ENCODE measurements around the gene PHF12.

PHF12 gene

GRCh38 chr17:28951428-28951990, at the start of gene PHF12:
PHF12 (minus strand) TSS chr17:28951518; CDS start chr17:28950960, 558 bp downstream.
- peak; percentile 100 for DNase-seq (ENCODE audit: low read depth, low spot score)
- peak within 1 kb of the TSS; percentile 98 for H3K27ac ChIP-seq

- H3K27ac ChIP-seq, result no peak overlapping the region
- DNase-seq (ENCODE audit: low read depth, low spot score), result no peak
These were observed 49.7 kb upstream of the PHF12 start for GRCh38 chr17:29000973-29001372.

GRCh38 chr17:28999206-28999605, 47.9 kb upstream of the PHF12 start:
- no peak for DNase-seq (ENCODE audit: low read depth, low spot score)
- no peak overlapping the region for H3K27ac ChIP-seq

GRCh38 chr17:28997806-28998205, 46.5 kb upstream of the PHF12 start:
- DNase-seq (ENCODE audit: low read depth, low spot score), result no peak
- H3K27ac ChIP-seq, result no peak overlapping the region

- no peak for DNase-seq (ENCODE audit: low read depth, low spot score)
- H3K27ac ChIP-seq, result no peak overlapping the region
These were observed 45.3 kb upstream of the PHF12 start for GRCh38 chr17:28996554-28997096.

- H3K27ac ChIP-seq, result no peak overlapping the region
These were observed 42.5 kb upstream of the PHF12 start for GRCh38 chr17:28993645-28994426.

GRCh38 chr17:28992625-28993600, 41.6 kb upstream of the PHF12 start:
- no peak for DNase-seq (ENCODE audit: low read depth, low spot score)
- no peak overlapping the region for H3K27ac ChIP-seq

More at GRCh38 chr17:28993645-28994426, 42.5 kb upstream of the PHF12 start:
- DNase-seq (ENCODE audit: low read depth, low spot score), result no peak

GRCh38 chr17:28992185-28992584, 40.9 kb upstream of the PHF12 start:
- no peak for DNase-seq (ENCODE audit: low read depth, low spot score)

GRCh38 chr17:28991779-28992178, 40.5 kb upstream of the PHF12 start:
- DNase-seq (ENCODE audit: low read depth, low spot score), result no peak
- H3K27ac ChIP-seq, result no peak overlapping the region

More at GRCh38 chr17:28992185-28992584, 40.9 kb upstream of the PHF12 start:
- no peak overlapping the region for H3K27ac ChIP-seq

GRCh38 chr17:28989028-28989427, 37.7 kb upstream of the PHF12 start:
- no peak overlapping the region for H3K27ac ChIP-seq
- no peak for DNase-seq (ENCODE audit: low read depth, low spot score)

GRCh38 chr17:28988475-28988874, 37.2 kb upstream of the PHF12 start:
- H3K27ac ChIP-seq, result no peak overlapping the region
- DNase-seq (ENCODE audit: low read depth, low spot score), result no peak

GRCh38 chr17:28986714-28987655, 35.7 kb upstream of the PHF12 start:
- no peak overlapping the region for H3K27ac ChIP-seq
- DNase-seq (ENCODE audit: low read depth, low spot score), result no peak

- H3K27ac ChIP-seq, result no peak overlapping the region
- DNase-seq (ENCODE audit: low read depth, low spot score), result no peak
These were observed 34.8 kb upstream of the PHF12 start for GRCh38 chr17:28985950-28986713.

GRCh38 chr17:28983286-28984230, 32.2 kb upstream of the PHF12 start:
- DNase-seq (ENCODE audit: low read depth, low spot score), result no peak
- no peak overlapping the region for H3K27ac ChIP-seq

GRCh38 chr17:28982131-28982793, 30.9 kb upstream of the PHF12 start:
- DNase-seq (ENCODE audit: low read depth, low spot score), result no peak
- H3K27ac ChIP-seq, result no peak overlapping the region

GRCh38 chr17:28978356-28978964, 27.1 kb upstream of the PHF12 start:
- no peak overlapping the region for H3K27ac ChIP-seq
- DNase-seq (ENCODE audit: low read depth, low spot score), result no peak

All from epithelial cell of prostate (primary cell).